Sigmoid colon (tissue), 7 donors: ENCODE data around the gene USP2. TPM values are rescaled to one million over a fixed set of nuclear protein-coding genes. Genes with fewer than 3 reads are reported as not detected.

ENCODE experiments used
- DNase-seq: peaks from one replicate; pipeline ENCODE4 v3.0.0-alpha.2; 2019
- H3K27ac ChIP-seq, 4 donors: fragments of 200-600 bp; sonication (generic); one replicate each; pipeline ENCODE4 v1.5.1; 2016 to 2019; ENCODE audit warnings: mild to moderate bottlenecking in 1 of 4
- H3K27me3 ChIP-seq, 3 donors: fragments of 200-600 bp; sonication (generic); one replicate each; pipeline ENCODE4 v1.5.1; 2019; ENCODE audit warnings: mild to moderate bottlenecking in 1 of 3
- H3K36me3 ChIP-seq, 4 donors: fragments of 200-600 bp; sonication (generic); one replicate each; pipeline ENCODE4 v1.5.1; 2016 to 2019
- H3K4me1 ChIP-seq, 4 donors: fragments of 200-600 bp; sonication (generic); one replicate each; pipeline ENCODE4 v1.5.1; 2017 to 2019
- H3K4me3 ChIP-seq, 4 donors: fragments of 200-600 bp; sonication (generic); one replicate each; pipeline ENCODE4 v1.5.1; 2017 to 2019; ENCODE audit warnings: mild to moderate bottlenecking in 2 of 4, moderate library complexity in 1 of 4
- H3K9me3 ChIP-seq, 4 donors: fragments of 200-600 bp in 3 of 4; sonication (generic) in 3 of 4; one replicate each; pipeline versions ENCODE4 v1.5.1 to v1.6.1; 2013 to 2019
- EP300 ChIP-seq, 4 donors: sonication (generic); formaldehyde crosslinking; IDR thresholded peaks; one replicate each; pipeline ENCODE4 v1.6.1; 2017; ENCODE audit warnings: antibody characterized with exemption in 4 of 4
- POLR2A ChIP-seq, 2 donors: fragments of 450-650 bp; IDR thresholded peaks; one replicate each; pipeline ENCODE4 v1.6.1; 2016; ENCODE audit warnings: antibody characterized with exemption in 2 of 2, mild to moderate bottlenecking in 2 of 2, moderate library complexity in 2 of 2
- POLR2AphosphoS5 ChIP-seq, 4 donors: sonication (generic); formaldehyde crosslinking; IDR thresholded peaks; one replicate each; pipeline ENCODE4 v1.6.1; 2017; ENCODE audit warnings: antibody characterized with exemption in 4 of 4
- WGBS, 2 donors: extraction: QIAGEN DNeasy Blood & Tissue Kit; methylation state at CpG; one replicate each; pipeline ENCODE4 v1.1.7; 2013; 5-methylcytosine and 5-hydroxymethylcytosine counted together
- intact Hi-C: fragments of 100-400 bp; cut with DNase I; formaldehyde crosslinking; loops from one replicate; pipeline ENCODE4 v1.15.1; 2023
- polyA plus RNA-seq, 3 donors: library from polyadenylated mRNA; stranded (reverse); fragments of 200-250 nt; gene quantifications; one replicate each; pipeline ENCODE4 v1.2.3, GENCODE V29; 2013
- total RNA-seq, 4 donors: library from RNA; depleted of rRNA; stranded (reverse); fragments of >200 nt; gene quantifications; one replicate each; pipeline ENCODE4 v1.1.0, GENCODE V29; 2016
- TF ChIP-seq, protein P1 (sequence below), 4 experiments: fragments of 450-650 bp in 3 of 4; fragments of 200-600 bp in 1 of 4; IDR thresholded peaks; one replicate each; pipeline ENCODE4 v1.5.1; 2016 to 2019; ENCODE audit warnings: antibody characterized with exemption in 4 of 4, mild to moderate bottlenecking in 3 of 4, moderate library complexity in 2 of 4
- donor health status: healthy with polysubstance abuse.
- donor health status: Bipolar disorder and iron deficiency.
- donor health status: healthy.

The USP2 gene
- total and polyA plus RNA-seq, 7 donors = 0.71 to 13.2 (median 1.9) TPM

DNA sequence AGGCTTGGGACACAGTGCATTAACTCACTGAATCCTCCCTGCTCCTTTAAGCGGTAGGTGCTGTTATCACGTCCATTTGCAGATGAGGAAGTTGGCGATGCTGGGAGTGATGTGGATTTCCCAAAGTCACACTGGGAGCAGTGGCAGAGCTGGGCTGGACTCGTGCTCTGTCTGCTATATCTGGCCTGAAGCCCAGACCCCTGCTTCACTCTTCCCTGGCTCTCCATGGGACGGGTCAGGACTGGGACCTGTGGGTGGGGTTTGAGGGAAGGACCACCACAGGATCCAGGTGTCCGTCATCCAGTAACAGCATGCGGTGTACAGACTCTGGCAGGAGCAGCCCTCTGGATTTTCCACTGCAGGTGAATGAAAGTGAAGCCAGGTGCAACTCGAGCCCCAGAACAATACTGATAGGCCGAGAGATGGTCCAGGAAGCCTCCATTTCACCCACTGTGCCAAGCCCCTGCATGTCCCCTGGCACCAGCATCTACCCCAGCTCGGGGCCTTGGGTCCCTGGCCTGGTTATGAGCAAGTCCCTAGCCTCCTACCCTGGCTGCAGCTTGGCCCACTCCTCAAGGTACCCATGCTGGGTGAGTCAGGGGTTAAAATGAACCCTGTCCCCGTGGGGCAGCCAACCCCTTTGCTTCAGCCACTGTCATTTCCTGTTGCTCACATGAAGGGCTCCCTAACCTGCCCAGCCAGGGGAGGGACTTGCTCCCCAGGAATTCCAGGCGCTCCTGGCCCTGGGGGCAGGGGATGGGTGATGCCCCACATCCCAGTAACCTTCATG lies 4.2 kb downstream of the USP2 start:
- Histone ChIP-seq H3K27ac (peak overlapping the region in 2 of 4 donors; percentile 76 to 84), H3K27me3 (no peaks in the 10 kb centered on the region), H3K9me3 (no peaks in the 10 kb centered on the region), H3K4me3 (no peak overlapping the region), H3K36me3 (no peaks in the 10 kb centered on the region), H3K4me1 (peaks cover 0 to 45% (median 34%) of the 10 kb centered on the region in 4 donors)
- intact Hi-C loops = no loop called here
- DNase-seq = no peak
- TF ChIP-seq POLR2AphosphoS5 (IDR thresholded peaks at IDR 0.05) (no peak), POLR2A (IDR thresholded peaks at IDR 0.05) (no peak)
- WGBS, 2 donors = 61 to 72% methylated on average over 12 of the region's 12 CpGs

DNA sequence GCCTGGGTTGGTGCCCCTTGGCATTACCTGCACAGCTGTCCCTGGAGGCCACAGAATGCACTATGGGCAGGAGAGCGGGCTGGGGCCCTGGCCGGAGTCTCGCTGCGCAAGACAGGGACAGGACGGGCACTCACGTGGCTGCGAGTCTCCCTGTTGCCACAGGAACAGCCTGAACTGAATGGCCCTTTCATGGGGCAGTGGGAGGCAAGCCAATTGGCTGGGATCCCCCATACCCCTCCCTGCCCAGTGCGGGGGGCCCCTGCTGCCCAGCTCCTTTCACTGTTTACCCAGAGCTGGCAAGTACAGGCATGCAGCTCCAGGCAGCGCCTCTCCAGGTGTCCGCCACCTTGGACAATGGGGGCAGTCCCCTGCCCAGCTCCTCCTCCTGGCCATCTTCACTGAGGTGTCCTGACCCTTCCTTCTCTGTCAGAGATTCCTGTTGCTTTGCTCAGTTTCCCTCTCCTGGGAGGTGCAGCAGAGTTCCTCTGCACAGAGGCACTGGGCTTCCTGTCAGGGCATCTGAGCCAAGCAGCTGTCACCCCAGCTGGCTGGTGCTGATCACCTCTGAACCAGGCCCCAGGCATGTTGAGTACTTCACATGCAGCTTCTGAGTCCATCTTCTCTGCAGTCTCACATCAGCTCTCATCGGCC lies 5.2 kb downstream of the USP2 start:
- TF ChIP-seq EP300 (IDR thresholded peaks at IDR 0.05) = no peak
- TF ChIP-seq, protein P1, sequence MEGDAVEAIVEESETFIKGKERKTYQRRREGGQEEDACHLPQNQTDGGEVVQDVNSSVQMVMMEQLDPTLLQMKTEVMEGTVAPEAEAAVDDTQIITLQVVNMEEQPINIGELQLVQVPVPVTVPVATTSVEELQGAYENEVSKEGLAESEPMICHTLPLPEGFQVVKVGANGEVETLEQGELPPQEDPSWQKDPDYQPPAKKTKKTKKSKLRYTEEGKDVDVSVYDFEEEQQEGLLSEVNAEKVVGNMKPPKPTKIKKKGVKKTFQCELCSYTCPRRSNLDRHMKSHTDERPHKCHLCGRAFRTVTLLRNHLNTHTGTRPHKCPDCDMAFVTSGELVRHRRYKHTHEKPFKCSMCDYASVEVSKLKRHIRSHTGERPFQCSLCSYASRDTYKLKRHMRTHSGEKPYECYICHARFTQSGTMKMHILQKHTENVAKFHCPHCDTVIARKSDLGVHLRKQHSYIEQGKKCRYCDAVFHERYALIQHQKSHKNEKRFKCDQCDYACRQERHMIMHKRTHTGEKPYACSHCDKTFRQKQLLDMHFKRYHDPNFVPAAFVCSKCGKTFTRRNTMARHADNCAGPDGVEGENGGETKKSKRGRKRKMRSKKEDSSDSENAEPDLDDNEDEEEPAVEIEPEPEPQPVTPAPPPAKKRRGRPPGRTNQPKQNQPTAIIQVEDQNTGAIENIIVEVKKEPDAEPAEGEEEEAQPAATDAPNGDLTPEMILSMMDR (IDR thresholded peaks at IDR 0.05) = no peak
- TF ChIP-seq POLR2AphosphoS5 (IDR thresholded peaks at IDR 0.05) = peak in 1 of 4 donors; percentile 17
- peak overlapping the region; percentile 69 to 84 (median 76) for H3K27ac ChIP-seq
- intact Hi-C loops = no loop called here
- H3K9me3 ChIP-seq = no peaks in the 10 kb centered on the region
- 35 to 65% methylated on average over 11 of the region's 11 CpGs for WGBS, 2 donors
- no peaks in the 10 kb centered on the region for H3K27me3 ChIP-seq
- H3K4me1 ChIP-seq = peaks cover 0 to 39% (median 28%) of the 10 kb centered on the region in 4 donors
- H3K4me3 ChIP-seq = no peak overlapping the region
- no peaks in the 10 kb centered on the region for H3K36me3 ChIP-seq
- peak; percentile 75 for DNase-seq

DNA sequence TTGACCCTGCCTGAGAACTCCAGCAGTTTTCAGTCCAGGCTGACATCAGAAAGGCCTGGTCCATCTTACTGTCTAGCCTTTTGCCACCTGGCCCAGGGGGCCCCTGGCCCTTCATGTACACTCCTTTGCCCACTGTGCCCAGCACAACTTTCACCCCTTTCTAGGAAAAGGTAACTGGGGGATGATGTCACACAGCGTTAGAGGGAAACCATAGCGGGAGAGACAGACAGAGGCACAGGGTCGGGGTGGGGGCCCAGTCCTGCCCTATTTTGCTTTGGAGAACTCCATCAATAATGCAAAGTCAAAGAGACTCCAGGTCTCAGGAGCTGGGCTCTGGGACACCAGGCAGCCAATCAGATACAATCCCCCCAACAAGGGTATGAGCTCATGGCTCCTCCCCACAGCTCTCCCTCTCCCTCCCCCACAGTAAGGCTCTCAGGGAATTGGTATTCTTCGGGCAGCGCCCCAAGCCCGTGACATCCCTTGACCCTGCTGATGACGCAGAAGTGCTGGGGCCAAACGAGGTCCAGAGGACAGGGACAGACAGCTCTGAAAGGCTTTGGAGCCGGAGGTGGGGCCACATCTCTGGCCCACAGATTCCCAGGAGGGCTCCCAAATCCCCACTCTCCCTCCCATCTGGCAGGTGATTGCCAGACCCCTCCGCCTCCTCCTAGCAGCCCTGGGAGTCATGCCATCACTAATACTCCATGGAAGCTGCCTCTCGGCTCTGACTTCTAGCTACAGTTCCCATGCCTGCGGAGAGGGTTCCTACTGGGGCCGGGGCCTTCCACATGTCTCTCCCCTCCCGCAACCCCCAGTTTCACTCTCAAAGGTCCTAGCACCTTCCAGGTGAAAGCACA lies 5.9 kb downstream of the USP2 start:
- TF ChIP-seq POLR2AphosphoS5 (IDR thresholded peaks at IDR 0.05) (peak in 3 of 4 donors; percentile 41 to 73 (median 49)), POLR2A (IDR thresholded peaks at IDR 0.05) (no peak), EP300 (IDR thresholded peaks at IDR 0.05) (peak in 2 of 4 donors; percentile 31 to 62)
- intact Hi-C loops = no loop called here
- Histone ChIP-seq H3K27me3 (no peaks in the 10 kb centered on the region), H3K36me3 (no peaks in the 10 kb centered on the region), H3K9me3 (no peaks in the 10 kb centered on the region), H3K4me3 (no peak overlapping the region), H3K27ac (peak overlapping the region; percentile 69 to 84 (median 76)), H3K4me1 (peaks cover 0 to 36% (median 26%) of the 10 kb centered on the region in 4 donors)
- peak; percentile 84 for DNase-seq
- 67 to 73% methylated on average over 14 of the region's 14 CpGs for WGBS, 2 donors

DNA sequence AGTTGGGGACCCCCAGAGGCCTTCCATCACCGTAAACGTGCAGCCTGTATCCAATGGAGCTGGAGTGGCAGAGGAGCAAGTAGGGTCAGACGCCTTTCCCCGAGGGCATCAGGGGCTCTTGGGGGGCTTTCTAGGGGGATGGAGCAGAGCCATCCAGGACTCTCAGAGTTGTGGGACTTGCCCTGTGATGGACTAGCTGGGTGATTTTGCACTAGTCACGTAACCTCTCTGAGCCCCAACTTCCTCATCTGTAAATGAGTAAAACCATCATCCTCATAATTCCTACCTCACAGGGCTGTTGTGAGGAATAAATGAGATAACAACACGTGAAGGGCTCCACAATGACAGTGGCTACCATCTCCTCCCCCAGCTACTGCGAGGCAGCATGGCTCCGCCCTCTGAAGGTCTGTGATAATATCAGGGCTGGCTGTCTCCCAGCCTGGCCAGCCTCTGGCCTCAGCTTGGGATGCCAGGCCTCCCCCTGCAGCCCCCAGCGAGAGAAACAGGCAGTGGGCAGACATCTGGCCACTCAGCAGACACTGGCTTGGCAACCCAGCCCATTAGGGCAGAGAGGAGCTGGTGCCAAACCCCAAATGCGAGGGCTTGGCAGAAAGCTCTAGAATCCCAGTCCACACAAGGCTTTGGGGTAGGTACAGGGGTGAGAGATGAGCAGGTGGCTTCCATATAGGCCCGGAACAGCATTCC lies 6.7 kb downstream of the USP2 start:
- intact Hi-C loops = loop anchor here (1.0 kb wide), 1 partner anchor 18 kb away; no protein-coding TSS in a partner anchor
- WGBS, 2 donors = 38 to 62% methylated on average over 11 of the region's 11 CpGs
- H3K9me3 ChIP-seq = no peaks in the 10 kb centered on the region
- no peaks in the 10 kb centered on the region for H3K27me3 ChIP-seq
- peak overlapping the region; percentile 69 to 84 (median 76) for H3K27ac ChIP-seq
- no peak overlapping the region for H3K4me3 ChIP-seq
- peaks cover 0 to 42% (median 26%) of the 10 kb centered on the region in 4 donors for H3K4me1 ChIP-seq
- TF ChIP-seq POLR2AphosphoS5 (IDR thresholded peaks at IDR 0.05) (no peak), POLR2A (IDR thresholded peaks at IDR 0.05) (no peak), EP300 (IDR thresholded peaks at IDR 0.05) (no peak)
- TF ChIP-seq, protein P1 (IDR thresholded peaks at IDR 0.05) = no peak
- no peaks in the 10 kb centered on the region for H3K36me3 ChIP-seq
- DNase-seq = no peak
